Panc1 (cell line): Measurements from ENCODE around the gene TRPV6. TPM values are rescaled to one million over a fixed set of nuclear protein-coding genes. Genes with fewer than 3 reads are reported as not detected.

Experiments used
- ATAC-seq: fragments of 200-7000 bp; cut with Tn5 transposase; 2 replicates; pipeline ENCODE4 v1.9.1; 2020; ENCODE audit warnings: mild to moderate bottlenecking, moderate library complexity
- BruUV-seq: library from RNA; stranded (reverse); fragments of 400-500 nt; replicated peaks from 2 replicates; lab custom pipeline; 2021; lab: Mats Ljungman, UMichigan
- CTCF ChIA-PET: fragments of 300-600 bp; sonication (Branson Sonifier 250); formaldehyde crosslinking; loops from one replicate; lab custom pipeline; 2022; ENCODE audit warnings: antibody characterized with exemption; lab: Charles Lee
- POLR2A ChIA-PET: fragments of 300-600 bp; sonication (Branson Sonifier 250); formaldehyde crosslinking; loops from one replicate; lab custom pipeline; 2022; ENCODE audit warnings: antibody characterized with exemption; lab: Charles Lee
- DNase-seq: peaks from one replicate; pipeline ENCODE4 v3.0.0-alpha.2; 2010; ENCODE audit warnings: low read depth, low spot score
- H3K27ac ChIP-seq: 2 replicates; pipeline ENCODE4 v1.5.1; 2011; ENCODE audit warnings: mild to moderate bottlenecking, low read length, inconsistent platforms
- H3K27me3 ChIP-seq: fragments of 200-500 bp; sonication (Bioruptor generic); 2 replicates; pipeline ENCODE4 v1.6.0; 2014; ENCODE audit warnings: low read length, inconsistent platforms; ENCODE audit not compliant: control insufficient read depth, insufficient read depth
- H3K36me3 ChIP-seq: fragments of 200-500 bp; sonication (Bioruptor generic); 2 replicates; pipeline ENCODE4 v1.5.1; 2014; ENCODE audit warnings: inconsistent platforms, mild to moderate bottlenecking, low read length, moderate library complexity; ENCODE audit not compliant: control insufficient read depth, insufficient read depth
- H3K4me1 ChIP-seq: 2 replicates; pipeline ENCODE4 v1.5.1; 2011; ENCODE audit warnings: inconsistent platforms, mild to moderate bottlenecking, low read length, moderate library complexity; ENCODE audit not compliant: control insufficient read depth, insufficient read depth
- H3K4me3 ChIP-seq, 2 experiments: 2 replicates each; pipeline ENCODE4 v1.5.1; 2011 to 2012; ENCODE audit warnings: low read depth in 2 of 2, low read length in 2 of 2, mild to moderate bottlenecking in 2 of 2, inconsistent platforms in 1 of 2, moderate library complexity in 1 of 2
- H3K9me3 ChIP-seq: fragments of 200-500 bp; sonication (Bioruptor generic); 2 replicates; pipeline ENCODE4 v1.5.1; 2014; ENCODE audit warnings: low read depth, mild to moderate bottlenecking, inconsistent platforms, low read length, moderate library complexity; ENCODE audit not compliant: control insufficient read depth, insufficient read depth
- CTCF ChIP-seq: fragments of 450-650 bp; IDR thresholded peaks from 2 replicates; pipeline ENCODE4 v1.5.1; 2017; ENCODE audit warnings: mild to moderate bottlenecking
- POLR2AphosphoS5 ChIP-seq: IDR thresholded peaks from 2 replicates; pipeline ENCODE4 v1.6.1; 2012; ENCODE audit warnings: mild to moderate bottlenecking, low read depth, low read length, moderate library complexity
- REST ChIP-seq, 2 experiments: IDR thresholded peaks; 2 replicates each; pipeline ENCODE4 v1.6.1; 2011 to 2012; ENCODE audit warnings: low read depth in 2 of 2, control low read depth in 1 of 2, low read length in 1 of 2, mild to moderate bottlenecking in 1 of 2, moderate library complexity in 1 of 2; ENCODE audit not compliant: insufficient read depth in 1 of 2
- SIN3A ChIP-seq: IDR thresholded peaks from 2 replicates; pipeline ENCODE4 v1.6.1; 2012; ENCODE audit warnings: low read depth, mild to moderate bottlenecking, low read length, moderate library complexity, borderline replicate concordance; ENCODE audit not compliant: insufficient read depth
- TCF7L2 ChIP-seq: IDR thresholded peaks from 2 replicates; pipeline ENCODE4 v1.6.1; 2011; ENCODE audit warnings: mild to moderate bottlenecking, low read depth, low read length, inconsistent platforms
- in situ Hi-C: cut with HindIII; loops from 2 replicates; pipeline ENCODE4 v1.10.0; 2016; ENCODE audit warnings: low sequenced_read_pairs, low pct_unique_long_range_greater_than_20kb
- intact Hi-C: fragments of 100-400 bp; cut with micrococcal nuclease; formaldehyde crosslinking; loops from one replicate; pipeline ENCODE4 v1.10.0; 2022; ENCODE audit not compliant: unreplicated experiment
- total RNA-seq: library from RNA; stranded (reverse); gene quantifications from one replicate; pipeline ENCODE4 v1.2.1, GENCODE V29; 2021; ENCODE audit not compliant: unreplicated experiment

TRPV6 gene
- total RNA-seq, 1 experiment from 2014 or later, result not detected

- ChIA-PET CTCF (no interaction called here), POLR2A (no interaction called here)
- no peaks in the 10 kb centered on the region for H3K9me3 ChIP-seq
- BruUV-seq, result no TSS peak
- no peaks in the 10 kb centered on the region for H3K36me3 ChIP-seq
- ATAC-seq, result no peak
- intact Hi-C loops, result no loop called here
- no peak for TF ChIP-seq REST (IDR thresholded peaks at IDR 0.05; ENCODE audit: insufficient read depth in 1 of 2, low read depth in 2 of 2, low read length in 1 of 2)
- no peak for TF ChIP-seq POLR2AphosphoS5
- no peak for TF ChIP-seq TCF7L2
- no peak for TF ChIP-seq SIN3A
- no peak for TF ChIP-seq CTCF
- no peak overlapping the region for H3K4me3 ChIP-seq
- peaks cover 2% of the 10 kb centered on the region; the same call in 1 of the 2 replicates for H3K27me3 ChIP-seq
- no peak for DNase-seq
- in situ Hi-C loops, result no loop called here
- no peak overlapping the region for H3K27ac ChIP-seq
- H3K4me1 ChIP-seq, result no peaks in the 10 kb centered on the region
Measured at GRCh38 chr7:142838461-142839213, 46.9 kb downstream of the TRPV6 start.

- intact Hi-C loops (no loop called here), in situ Hi-C loops (no loop called here)
- no peaks in the 10 kb centered on the region for H3K9me3 ChIP-seq
- ATAC-seq, result no peak
- no peaks in the 10 kb centered on the region for H3K27me3 ChIP-seq
- ChIA-PET POLR2A (no interaction called here), CTCF (no interaction called here)
- BruUV-seq, result no TSS peak
- DNase-seq, result no peak
- no peak overlapping the region for H3K4me3 ChIP-seq
- H3K27ac ChIP-seq, result no peak overlapping the region
- H3K4me1 ChIP-seq, result no peaks in the 10 kb centered on the region
- TF ChIP-seq SIN3A (no peak), CTCF (no peak), TCF7L2 (no peak), POLR2AphosphoS5 (no peak), REST (IDR thresholded peaks at IDR 0.05; ENCODE audit: insufficient read depth in 1 of 2, low read depth in 2 of 2, low read length in 1 of 2) (no peak)
- H3K36me3 ChIP-seq, result no peaks in the 10 kb centered on the region
Measured at GRCh38 chr7:142836426-142836825, 49.1 kb downstream of the TRPV6 start.
